B cell (primary cell): ENCODE results near the gene FAM83G. TPM values are rescaled to one million over a fixed set of nuclear protein-coding genes. Genes with fewer than 3 reads are reported as not detected.
A peak's percentile ranks its signal among the peaks of the same experiment; 100 is the strongest.

Experiments used
- ATAC-seq: fragments of 200-7000 bp; cut with Tn5 transposase; one replicate; pipeline ENCODE4 v1.10.0; 2021; ENCODE audit warnings: low read depth, mild to moderate bottlenecking, moderate number of reproducible peaks, moderate library complexity
- CTCF ChIA-PET: fragments of 350-600 bp; sonication (Branson Sonifier 250); formaldehyde crosslinking; loops from one replicate; lab custom pipeline; 2021; ENCODE audit warnings: antibody characterized with exemption, inconsistent platforms; lab: Charles Lee
- POLR2A ChIA-PET: fragments of 350-600 bp; sonication (Branson Sonifier 250); formaldehyde crosslinking; loops from one replicate; lab custom pipeline; 2021; ENCODE audit warnings: antibody characterized with exemption; lab: Charles Lee
- DNase-seq: peaks from one replicate; pipeline ENCODE4 v3.0.0; 2013
- H2AFZ ChIP-seq: 2 replicates; pipeline ENCODE4 v1.6.1; 2012; ENCODE audit warnings: mild to moderate bottlenecking, low read depth, low read length; ENCODE audit not compliant: insufficient read depth, poor library complexity, severe bottlenecking
- H3K27ac ChIP-seq, 2 donors: 1 replicate in 1 of 2; 2 replicates in 1 of 2; pipeline ENCODE4 v1.5.1; 2012 to 2013; ENCODE audit warnings: low read length in 2 of 2, mild to moderate bottlenecking in 2 of 2, moderate library complexity in 1 of 2
- H3K27me3 ChIP-seq, 4 experiments: fragments of 200-600 bp in 1 of 4; sonication (generic) in 1 of 4; replicated peaks in 1 of 4; 1 replicate in 2 of 4; 2 replicates in 2 of 4; pipeline versions ENCODE4 v1.6.1 to v1.7.0; 2013 to 2016; ENCODE audit warnings: low read length in 3 of 4, mild to moderate bottlenecking in 2 of 4, mixed read lengths in 1 of 4, moderate library complexity in 1 of 4; ENCODE audit not compliant: insufficient read depth in 4 of 4, control insufficient read depth in 3 of 4; ENCODE audit errors: control extremely low read depth in 1 of 4
- H3K36me3 ChIP-seq, 2 experiments: replicated peaks in 1 of 2; 1 replicate in 1 of 2; 2 replicates in 1 of 2; pipeline versions ENCODE4 v1.6.1 to v1.7.1; 2013; ENCODE audit warnings: low read length in 1 of 2; ENCODE audit not compliant: insufficient read depth in 2 of 2, control insufficient read depth in 1 of 2; ENCODE audit errors: control extremely low read depth in 1 of 2, extremely low read depth in 1 of 2
- H3K4me1 ChIP-seq, 2 donors: fragments of 200-600 bp in 1 of 2; sonication (generic) in 1 of 2; 1 replicate in 1 of 2; 2 replicates in 1 of 2; pipeline versions ENCODE4 v1.5.1 to v1.6.1; 2013 to 2017; ENCODE audit warnings: low read length in 2 of 2; ENCODE audit not compliant: control insufficient read depth in 2 of 2, insufficient read depth in 2 of 2
- H3K4me2 ChIP-seq: replicated peaks from 2 replicates; pipeline ENCODE3; 2012; ENCODE audit warnings: mild to moderate bottlenecking, low read depth, low read length; ENCODE audit not compliant: poor library complexity, severe bottlenecking
- H3K4me3 ChIP-seq, 5 experiments: fragments of 200-600 bp in 1 of 5; sonication (generic) in 1 of 5; 1 replicate in 3 of 5; 2 replicates in 2 of 5; pipeline versions ENCODE4 v1.5.1 to v1.7.0; 2011 to 2016; ENCODE audit warnings: low read length in 4 of 5, mild to moderate bottlenecking in 4 of 5, low read depth in 2 of 5, control low read depth in 1 of 5, moderate library complexity in 1 of 5; ENCODE audit not compliant: insufficient read depth in 1 of 5; ENCODE audit errors: control extremely low read depth in 1 of 5, extremely low read depth in 1 of 5
- H3K79me2 ChIP-seq: fragments of 200-600 bp; sonication (generic); one replicate; pipeline ENCODE4 v1.6.0; 2016; ENCODE audit warnings: low read length; ENCODE audit not compliant: control insufficient read depth, insufficient read depth
- H3K9ac ChIP-seq: fragments of 200-600 bp; sonication (generic); 2 replicates; pipeline ENCODE4 v1.6.1; 2017; ENCODE audit warnings: mild to moderate bottlenecking, low read length, moderate library complexity
- H3K9me3 ChIP-seq, 3 donors: one replicate each; pipeline versions ENCODE4 v1.6.1 to v1.7.1; 2013; ENCODE audit warnings: low read length in 2 of 3; ENCODE audit not compliant: control insufficient read depth in 2 of 3, insufficient read depth in 1 of 3; ENCODE audit errors: control extremely low read depth in 1 of 3
- H4K20me1 ChIP-seq: 2 replicates; pipeline ENCODE4 v1.6.0; 2012; ENCODE audit warnings: mild to moderate bottlenecking, low read length; ENCODE audit not compliant: insufficient read depth, control insufficient read depth, poor library complexity, severe bottlenecking
- H3K27ac Mint-ChIP-seq: one replicate; pipeline ENCODE4 v1.8.0; 2021; ENCODE audit warnings: mixed read lengths
- H3K27me3 Mint-ChIP-seq: one replicate; pipeline ENCODE4 v1.8.0; 2021; ENCODE audit warnings: mixed read lengths
- H3K4me1 Mint-ChIP-seq: one replicate; pipeline ENCODE4 v1.8.0; 2021; ENCODE audit warnings: mixed read lengths
- H3K4me3 Mint-ChIP-seq: one replicate; pipeline ENCODE4 v1.8.0; 2021; ENCODE audit warnings: mixed read lengths
- H3K9me3 Mint-ChIP-seq: one replicate; pipeline ENCODE4 v1.8.0; 2022; ENCODE audit warnings: mixed read lengths; ENCODE audit not compliant: insufficient read depth
- CTCF ChIP-seq: fragments of 200-600 bp; IDR thresholded peaks from one replicate; pipeline ENCODE4 v1.8.0; 2022; ENCODE audit warnings: antibody characterized with exemption, mild to moderate bottlenecking
- EZH2 ChIP-seq: IDR thresholded peaks from 2 replicates; pipeline ENCODE4 v1.6.1; 2012; ENCODE audit warnings: borderline replicate concordance, low read depth, mild to moderate bottlenecking, moderate library complexity, low read length; ENCODE audit not compliant: insufficient read depth, poor library complexity, severe bottlenecking
- WGBS: methylation state at CpG from one replicate; pipeline ENCODE4 v1.1.5; 2013; ENCODE audit warnings: missing lambda C conversion rate; ENCODE audit not compliant: insufficient coverage; 5-methylcytosine and 5-hydroxymethylcytosine counted together
- intact Hi-C: fragments of 100-400 bp; cut with micrococcal nuclease; formaldehyde crosslinking; loops from one replicate; pipeline ENCODE4 v1.10.0; 2022
- polyA plus RNA-seq: library from polyadenylated mRNA; depleted of rRNA; stranded (reverse); fragments of >200 nt; gene quantifications from 2 replicates; pipeline ENCODE4 v1.2.3, GENCODE V29; 2012
- total RNA-seq, 2 donors: library from RNA; stranded (reverse); fragments of 120-200 nt in 1 of 2; gene quantifications; 1 replicate in 1 of 2; 2 replicates in 1 of 2; pipeline versions ENCODE4 v1.2.3 to v1.2.4, GENCODE V29; 2013 to 2022

Gene FAM83G
- total and polyA plus RNA-seq, 2 donors (not counting 1 experiment from before 2014, with no cell fraction given) = 4.7 to 14.3 TPM

DNA sequence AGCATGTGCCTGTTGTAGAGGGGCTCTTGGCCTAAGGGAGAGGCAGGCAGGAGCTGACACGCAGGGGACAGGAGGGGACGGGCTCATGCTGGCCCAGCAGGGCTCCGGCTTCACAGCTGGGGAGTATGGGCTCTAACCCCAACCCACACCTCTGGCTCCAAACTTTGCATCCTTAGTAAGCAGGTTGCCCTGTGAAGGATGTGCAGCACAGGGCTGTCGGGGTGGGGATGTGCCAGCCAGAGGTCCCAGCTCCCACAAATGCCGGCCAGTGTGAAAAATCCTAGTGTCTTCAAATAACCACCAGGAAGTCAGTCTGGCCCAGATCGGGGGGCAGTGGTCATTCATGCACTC is 14.0 kb upstream of the FAM83G start:
- TF ChIP-seq EZH2 (no peak), CTCF (no peak)
- peaks cover 27% of the 10 kb centered on the region for H4K20me1 ChIP-seq
- no peak overlapping the region for H3K4me3 Mint-ChIP-seq
- ChIA-PET POLR2A (no interaction called here), CTCF (interaction anchor here (0.7 kb wide), 1 partner anchor 58 kb away, joined by 3 read pairs; no protein-coding TSS in a partner anchor)
- no peak overlapping the region for H3K9ac ChIP-seq
- no peak overlapping the region for H3K4me3 ChIP-seq
- ATAC-seq (no peak), DNase-seq (no peak)
- H3K27ac ChIP-seq = peak overlapping the region in 1 of 2 donors; percentile 34
- intact Hi-C loops = no loop called here
- WGBS = 90% methylated on average over 5 of the region's 6 CpGs
- no peaks in the 10 kb centered on the region for H3K79me2 ChIP-seq
- no peaks in the 10 kb centered on the region for H3K27me3 ChIP-seq
- H3K4me2 ChIP-seq = no peak overlapping the region
- H3K9me3 ChIP-seq = peaks cover 0 to 4% (median 0%) of the 10 kb centered on the region in 3 donors
- no peak overlapping the region for H2AFZ ChIP-seq
- H3K4me1 Mint-ChIP-seq = peaks cover 21% of the 10 kb centered on the region
- H3K36me3 ChIP-seq = peaks cover under 1 to 31% of the 10 kb centered on the region in 2 experiments
- peak overlapping the region; percentile 53 for H3K27ac Mint-ChIP-seq
- no peaks in the 10 kb centered on the region for H3K4me1 ChIP-seq
- no peaks in the 10 kb centered on the region for H3K9me3 Mint-ChIP-seq
- no peaks in the 10 kb centered on the region for H3K27me3 Mint-ChIP-seq

- Mint-ChIP-seq H3K27me3 (no peaks in the 10 kb centered on the region), H3K27ac (peak overlapping the region; percentile 53), H3K9me3 (no peaks in the 10 kb centered on the region), H3K4me3 (no peak overlapping the region), H3K4me1 (peaks cover 21% of the 10 kb centered on the region)
- no peak overlapping the region for H3K9ac ChIP-seq
- peaks cover 0 to 26% of the 10 kb centered on the region in 2 experiments for H3K36me3 ChIP-seq
- peaks cover 24% of the 10 kb centered on the region for H4K20me1 ChIP-seq
- no peak for DNase-seq
- H3K4me2 ChIP-seq = no peak overlapping the region
- WGBS = 88% methylated on average over 8 of the region's 16 CpGs
- peak overlapping the region in 1 of 2 donors; percentile 34 for H3K27ac ChIP-seq
- no peak overlapping the region for H2AFZ ChIP-seq
- ChIA-PET POLR2A (no interaction called here), CTCF (interaction anchor here (0.7 kb wide), 1 partner anchor 57 kb away, joined by 3 read pairs; no protein-coding TSS in a partner anchor)
- peaks cover 0 to 4% (median 0%) of the 10 kb centered on the region in 3 donors for H3K9me3 ChIP-seq
- no peaks in the 10 kb centered on the region for H3K27me3 ChIP-seq
- no peak overlapping the region for H3K4me3 ChIP-seq
- TF ChIP-seq EZH2 (no peak), CTCF (no peak)
- H3K79me2 ChIP-seq = no peaks in the 10 kb centered on the region
- intact Hi-C loops = no loop called here
- ATAC-seq = no peak
- no peaks in the 10 kb centered on the region for H3K4me1 ChIP-seq
Measured at GRCh38 chr17:19017804-19018599, 13.4 kb upstream of the FAM83G start.
